ENCODE data around the gene GUCY2F.

DNA sequence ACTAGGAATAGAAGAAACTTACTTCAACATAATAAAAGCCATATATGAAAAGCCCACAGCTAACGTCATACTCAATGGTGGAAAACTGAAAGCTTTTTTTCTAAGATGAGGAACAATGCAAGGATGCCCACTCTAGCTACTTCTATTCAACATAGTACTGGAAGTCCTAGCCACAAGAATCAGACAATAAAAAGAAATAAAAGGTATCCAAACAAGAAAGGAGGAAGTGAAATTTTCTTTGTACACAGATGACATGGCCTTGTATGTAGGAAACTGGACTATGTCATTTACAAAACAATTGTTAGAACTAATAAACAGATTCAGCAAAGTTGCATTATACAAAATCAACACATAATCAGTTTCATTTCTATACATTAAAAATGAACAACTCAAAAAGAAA is 29.2 kb upstream of the GUCY2F start:
- TF ChIP-seq, protein P1, sequence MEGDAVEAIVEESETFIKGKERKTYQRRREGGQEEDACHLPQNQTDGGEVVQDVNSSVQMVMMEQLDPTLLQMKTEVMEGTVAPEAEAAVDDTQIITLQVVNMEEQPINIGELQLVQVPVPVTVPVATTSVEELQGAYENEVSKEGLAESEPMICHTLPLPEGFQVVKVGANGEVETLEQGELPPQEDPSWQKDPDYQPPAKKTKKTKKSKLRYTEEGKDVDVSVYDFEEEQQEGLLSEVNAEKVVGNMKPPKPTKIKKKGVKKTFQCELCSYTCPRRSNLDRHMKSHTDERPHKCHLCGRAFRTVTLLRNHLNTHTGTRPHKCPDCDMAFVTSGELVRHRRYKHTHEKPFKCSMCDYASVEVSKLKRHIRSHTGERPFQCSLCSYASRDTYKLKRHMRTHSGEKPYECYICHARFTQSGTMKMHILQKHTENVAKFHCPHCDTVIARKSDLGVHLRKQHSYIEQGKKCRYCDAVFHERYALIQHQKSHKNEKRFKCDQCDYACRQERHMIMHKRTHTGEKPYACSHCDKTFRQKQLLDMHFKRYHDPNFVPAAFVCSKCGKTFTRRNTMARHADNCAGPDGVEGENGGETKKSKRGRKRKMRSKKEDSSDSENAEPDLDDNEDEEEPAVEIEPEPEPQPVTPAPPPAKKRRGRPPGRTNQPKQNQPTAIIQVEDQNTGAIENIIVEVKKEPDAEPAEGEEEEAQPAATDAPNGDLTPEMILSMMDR (IDR thresholded peaks at IDR 0.05; ENCODE audit: extremely low read depth in 1 of 2, insufficient read depth in 1 of 2, low read depth in 1 of 2, low read length in 2 of 2) = no peak
- TF ChIP-seq POLR2AphosphoS5 (IDR thresholded peaks at IDR 0.05; ENCODE audit: insufficient read depth, low read depth, low read length) (no peak), EZH2 (IDR thresholded peaks at IDR 0.05; ENCODE audit: borderline replicate concordance, low read depth, low read length, severe bottlenecking) (no peak), POLR2A (IDR thresholded peaks at IDR 0.05; ENCODE audit: low read depth, low read length) (no peak), MYC (IDR thresholded peaks at IDR 0.05; ENCODE audit: low read depth, low read length) (no peak)
- TF ChIP-seq, protein P2, sequence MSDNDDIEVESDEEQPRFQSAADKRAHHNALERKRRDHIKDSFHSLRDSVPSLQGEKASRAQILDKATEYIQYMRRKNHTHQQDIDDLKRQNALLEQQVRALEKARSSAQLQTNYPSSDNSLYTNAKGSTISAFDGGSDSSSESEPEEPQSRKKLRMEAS (IDR thresholded peaks at IDR 0.05; ENCODE audit: insufficient read depth, insufficient read length) = no peak

Measured in endothelial cell of umbilical vein (primary cell).